Measurements from ENCODE around the gene OR2M2. TPM values are rescaled to one million over a fixed set of nuclear protein-coding genes. Genes with fewer than 3 reads are reported as not detected.

Gene OR2M2
- total RNA-seq: not detected in 2 replicates

GRCh38 chr1:248174521-248174920 lies at the start of gene OR2M2:
OR2M2 (plus strand) TSS chr1:248174821; CDS start chr1:248179986, 5,165 bp downstream.
- DNase-seq (ENCODE audit: extremely low read depth, low read depth, low spot score): no peak

DNA sequence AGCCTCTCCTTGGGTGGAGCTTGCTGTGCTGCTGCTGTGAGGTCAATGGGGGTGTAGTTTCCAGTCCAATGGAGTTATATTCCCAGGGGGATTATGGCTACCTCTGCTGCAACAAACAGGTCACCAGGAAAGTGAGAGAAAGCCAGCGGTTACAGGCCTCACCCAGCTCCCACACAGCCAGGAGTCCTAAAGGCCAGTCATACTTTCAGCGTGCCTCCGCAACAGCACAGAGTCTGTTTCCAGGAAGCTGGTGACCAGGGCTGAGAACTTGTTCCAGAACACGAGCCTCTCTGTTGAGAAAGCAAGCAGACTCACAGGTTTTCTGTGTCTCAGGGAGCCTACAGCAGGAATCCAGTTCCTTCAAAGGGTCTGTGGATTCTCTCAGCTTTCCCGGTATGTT lies 47.0 kb upstream of the OR2M2 start:
- DNase-seq (ENCODE audit: extremely low read depth, low read depth, low spot score): no peak

DNA sequence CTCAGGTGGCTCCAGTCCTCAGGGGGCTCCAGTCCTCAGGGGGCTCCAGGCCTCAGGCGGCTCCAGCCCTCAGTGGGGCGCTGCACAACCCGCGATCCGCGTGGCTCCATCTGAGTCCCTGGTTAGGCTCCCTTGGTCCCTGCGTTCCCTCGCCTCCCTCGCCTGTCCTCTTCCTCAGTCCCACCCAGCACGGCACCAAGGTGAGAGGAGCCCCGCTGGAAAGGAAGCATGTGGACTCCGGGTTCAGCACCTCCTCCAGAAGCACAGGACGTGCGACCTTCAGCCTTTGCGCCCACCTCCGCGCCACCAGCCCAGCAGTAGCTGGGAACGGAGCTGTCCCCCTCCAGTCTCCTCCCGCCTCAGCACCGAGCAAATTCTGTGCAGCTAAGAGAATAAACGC lies 37.8 kb upstream of the OR2M2 start:
- DNase-seq (ENCODE audit: extremely low read depth, low read depth, low spot score): no peak

DNA sequence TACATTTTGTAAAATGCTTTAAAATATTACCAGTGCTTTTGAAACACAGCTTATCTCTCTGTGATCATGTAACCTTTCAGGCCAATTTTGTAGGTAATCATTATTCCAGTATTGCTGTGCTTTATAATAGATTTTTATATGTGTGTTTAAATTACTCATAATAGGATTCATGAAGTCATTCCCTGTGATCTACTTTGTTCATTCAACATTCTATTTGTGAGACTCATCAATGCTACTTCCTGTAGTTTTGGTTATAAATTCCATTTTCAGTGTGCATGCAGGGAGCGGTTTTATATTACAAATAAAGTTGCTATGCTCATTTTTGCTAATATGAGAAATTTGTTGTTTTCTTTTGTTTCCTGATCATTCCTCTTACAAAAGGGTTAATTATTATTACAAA lies 33.8 kb upstream of the OR2M2 start:
- no peak for DNase-seq (ENCODE audit: extremely low read depth, low read depth, low spot score)

DNA sequence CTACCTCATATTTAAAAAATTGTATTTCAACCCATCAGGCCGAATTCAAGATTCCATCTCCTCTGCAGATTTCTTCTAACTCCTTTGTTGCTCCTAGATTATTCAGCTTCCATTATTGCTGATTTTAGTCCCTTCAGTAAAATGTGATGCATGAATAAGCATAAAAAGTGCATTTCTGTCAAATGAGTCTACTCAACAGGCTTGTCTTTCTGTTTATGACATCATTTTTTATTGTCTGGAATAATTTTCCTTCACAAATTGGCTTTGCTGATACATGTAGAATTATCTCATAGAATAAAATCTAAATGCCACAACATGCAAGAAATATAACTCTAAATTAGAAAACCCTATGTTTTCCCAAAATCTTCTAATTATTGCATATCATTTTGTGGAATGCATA lies 31.3 kb upstream of the OR2M2 start:
- no peak for DNase-seq (ENCODE audit: extremely low read depth, low read depth, low spot score)

DNA sequence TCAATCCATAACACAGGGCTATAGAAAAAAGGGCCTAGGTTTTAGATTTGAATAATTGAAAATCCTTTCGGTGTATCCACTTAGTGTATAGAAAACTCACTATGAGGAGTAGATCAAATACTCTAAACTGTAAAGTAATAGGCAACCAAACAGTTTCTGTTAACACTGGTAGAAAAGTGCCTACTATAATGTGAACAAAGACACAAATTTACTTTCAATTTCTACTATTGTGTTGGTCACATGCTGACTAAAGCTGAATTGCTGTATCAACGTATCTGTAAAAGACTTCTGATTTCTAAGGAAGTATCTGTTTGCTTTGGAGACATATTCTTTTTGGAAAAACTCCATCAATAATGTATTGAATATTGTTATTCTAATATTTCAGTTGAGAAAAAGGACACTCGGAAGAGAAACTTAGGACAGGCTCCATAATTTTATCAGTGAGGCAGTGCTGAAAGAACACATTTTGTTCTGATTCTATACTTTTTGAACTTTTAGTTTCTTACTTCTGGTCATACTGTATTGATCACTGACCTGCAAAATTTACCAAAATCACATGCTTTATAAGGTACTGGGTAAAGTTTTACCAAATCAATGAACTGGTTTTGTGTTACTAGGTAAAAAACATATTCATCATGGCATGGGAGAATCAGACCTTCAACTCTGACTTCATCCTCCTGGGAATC lies 30.0 kb upstream of the OR2M2 start, which contains the start of gene OR2M5:
OR2M5 (plus strand) TSS at position 636 of the 686 bp plus-strand sequence; CDS start at position 636, 0 bp downstream.
- DNase-seq (ENCODE audit: extremely low read depth, low read depth, low spot score): no peak

- DNase-seq (ENCODE audit: extremely low read depth, low read depth, low spot score): no peak
Measured at GRCh38 chr1:248152056-248152827, 22.4 kb upstream of the OR2M2 start.

DNA sequence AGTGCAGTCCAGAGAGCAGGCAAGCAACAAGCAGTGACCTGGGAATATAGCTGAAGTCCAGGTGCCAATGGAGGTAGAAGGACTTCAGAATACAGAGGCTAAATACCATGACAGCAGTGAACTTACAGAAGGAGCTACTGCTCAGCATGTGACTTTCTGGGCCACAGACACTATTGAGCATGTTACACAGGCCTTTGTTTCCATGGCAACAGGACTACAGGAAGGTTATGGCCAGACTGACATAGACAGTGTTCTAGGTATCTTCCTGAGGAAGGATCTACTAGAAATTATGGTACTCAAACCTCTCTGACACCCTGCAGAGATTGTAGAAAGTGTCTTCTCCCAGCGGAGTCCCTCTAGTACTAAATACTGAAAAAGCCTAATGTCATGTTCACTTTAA lies 18.7 kb upstream of the OR2M2 start:
- no peak for DNase-seq (ENCODE audit: extremely low read depth, low read depth, low spot score)

DNA sequence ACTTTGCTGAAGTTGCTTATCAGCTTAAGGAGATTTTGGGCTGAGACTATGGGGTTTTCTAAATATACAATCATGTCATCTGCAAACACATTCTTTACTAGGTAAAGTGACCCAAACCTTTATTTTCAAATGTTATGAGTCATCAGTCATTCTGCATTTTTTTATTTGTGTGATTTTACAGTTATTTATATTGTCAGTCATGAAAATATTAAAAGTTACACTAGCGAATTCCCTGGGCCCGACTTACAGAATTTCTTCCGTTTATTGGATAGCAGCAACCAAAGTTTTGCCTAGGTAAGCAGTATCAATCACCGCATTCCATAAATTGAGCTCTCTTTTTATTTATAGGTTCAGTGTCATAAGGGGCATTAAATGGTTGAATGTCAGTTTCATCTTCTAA lies 15.9 kb upstream of the OR2M2 start:
- no peak for DNase-seq (ENCODE audit: extremely low read depth, low read depth, low spot score)

DNA sequence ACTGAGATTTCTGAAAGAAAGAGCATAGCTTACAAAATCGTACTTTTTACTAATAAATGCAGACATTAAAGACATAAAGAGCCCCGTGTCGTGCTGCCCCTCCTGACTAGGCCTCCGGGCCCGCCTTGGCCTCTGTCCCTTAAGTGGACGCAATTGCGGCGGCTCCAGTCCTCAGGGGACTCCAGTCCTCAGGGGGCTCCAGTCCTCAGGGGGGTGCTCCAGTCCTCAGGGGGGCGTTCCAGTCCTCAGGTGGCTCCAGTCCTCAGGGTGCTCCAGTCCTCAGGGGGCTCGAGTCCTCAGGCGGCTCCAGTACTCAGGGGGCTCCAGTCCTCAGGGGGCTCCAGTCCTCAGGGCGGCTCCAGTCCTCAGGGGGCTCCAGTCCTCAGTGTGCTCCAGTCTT lies 10.6 kb upstream of the OR2M2 start:
- DNase-seq (ENCODE audit: extremely low read depth, low read depth, low spot score): no peak

- DNase-seq (ENCODE audit: extremely low read depth, low read depth, low spot score): no peak
Measured at GRCh38 chr1:248165186-248165585, 9.4 kb upstream of the OR2M2 start.

DNA sequence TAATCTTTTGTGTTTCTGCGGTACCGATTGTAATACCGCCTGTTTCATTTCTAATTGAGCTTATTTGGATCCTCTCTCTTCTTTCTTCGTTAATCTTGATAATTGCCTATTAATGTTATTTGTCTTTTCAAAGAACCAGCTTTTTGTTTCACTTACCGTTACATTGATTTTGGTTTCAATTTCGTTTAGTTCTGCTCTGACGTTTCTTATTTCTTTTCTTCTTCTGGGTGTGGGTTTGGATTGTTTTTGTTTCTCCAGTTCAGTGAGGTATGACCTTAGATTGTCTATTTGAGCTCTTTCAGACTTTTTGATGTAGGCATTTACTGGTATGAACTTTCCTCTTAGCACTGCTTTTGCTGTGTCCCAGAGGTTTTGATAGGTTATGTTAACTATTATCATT lies 9.4 kb downstream of the OR2M2 start:
- no peak for DNase-seq (ENCODE audit: extremely low read depth, low read depth, low spot score)

DNA sequence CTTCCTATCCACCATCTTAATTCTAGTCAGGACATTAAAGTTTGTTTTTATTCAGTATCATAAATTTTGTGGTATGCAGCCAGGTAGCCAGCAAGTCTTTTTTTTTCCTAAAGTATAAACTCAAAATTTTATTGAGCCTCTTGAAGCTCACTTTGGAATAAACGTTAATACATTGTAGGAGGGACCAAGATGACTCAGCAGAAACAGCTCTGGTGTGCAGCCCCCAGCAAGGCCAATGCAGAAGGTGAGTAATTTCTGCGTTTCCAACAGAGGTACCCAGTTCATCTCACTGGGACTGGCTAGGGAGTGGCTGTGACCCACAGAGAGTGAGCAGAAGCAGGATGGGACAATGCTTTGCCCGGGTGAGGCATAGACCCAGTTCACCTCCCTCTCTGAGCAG lies 12.7 kb downstream of the OR2M2 start:
- no peak for DNase-seq (ENCODE audit: extremely low read depth, low read depth, low spot score)

DNA sequence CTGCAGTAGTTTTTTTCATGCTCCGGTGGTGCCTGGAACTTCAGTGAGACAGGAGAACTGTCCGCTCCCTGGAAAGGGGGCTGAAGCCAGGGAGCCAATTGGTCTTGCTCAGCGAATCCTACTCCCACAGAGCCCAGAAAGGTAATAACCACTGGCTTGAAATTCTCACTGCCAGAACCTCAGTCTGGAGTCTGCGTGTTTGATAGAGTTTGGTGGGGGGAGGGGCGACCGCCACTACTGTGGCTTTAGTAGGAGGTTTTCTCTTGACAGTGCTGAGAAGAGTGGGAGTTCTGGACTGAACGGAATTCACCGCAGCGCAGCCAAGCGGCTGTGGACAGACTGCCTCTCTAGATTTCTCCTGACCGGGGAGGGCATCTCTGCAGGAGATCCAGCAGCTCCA lies 14.4 kb downstream of the OR2M2 start:
- no peak for DNase-seq (ENCODE audit: extremely low read depth, low read depth, low spot score)

DNA sequence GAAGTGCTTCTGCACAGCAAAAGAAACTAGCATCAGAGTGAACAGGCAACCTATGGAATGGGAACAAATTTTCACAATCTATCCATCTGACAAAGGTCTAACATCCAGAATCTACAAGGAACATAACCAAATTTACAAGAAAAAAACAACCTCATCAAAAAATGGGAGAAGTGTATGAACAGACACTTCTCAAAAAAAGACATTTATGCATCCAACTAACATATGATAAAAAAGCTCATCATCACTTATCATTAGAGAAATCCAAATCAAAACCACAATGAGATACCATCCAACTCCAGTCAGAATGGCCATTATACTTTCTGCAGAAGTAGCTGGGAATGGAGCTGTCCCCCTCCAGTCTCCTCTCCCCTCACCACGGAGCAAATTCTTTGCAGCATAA lies 19.5 kb downstream of the OR2M2 start:
- no peak for DNase-seq (ENCODE audit: extremely low read depth, low read depth, low spot score)

GRCh38 chr1:248196965-248197364 lies 22.3 kb downstream of the OR2M2 start, which contains the start of gene OR2M3:
OR2M3 (plus strand) TSS chr1:248197265; CDS start chr1:248203068, 5,803 bp downstream.
- DNase-seq (ENCODE audit: extremely low read depth, low read depth, low spot score): no peak

DNA sequence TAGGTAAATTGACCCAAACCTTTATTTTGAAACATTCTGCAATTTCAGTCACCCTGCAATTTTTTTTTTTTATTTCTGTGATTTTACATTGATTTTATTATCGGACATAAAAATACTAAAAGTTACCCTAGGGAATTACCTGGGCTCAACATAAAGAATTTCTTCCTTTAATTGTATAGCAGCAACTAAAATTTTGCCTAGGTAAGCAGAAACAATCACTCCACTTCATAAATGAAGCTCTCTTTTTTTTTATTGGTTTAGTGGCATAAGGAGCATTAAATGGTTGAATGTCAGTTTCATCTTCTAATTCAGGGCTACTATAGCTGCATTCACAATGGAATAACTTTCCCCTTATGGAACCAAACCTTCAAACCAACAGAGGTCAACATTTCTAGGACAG lies 41.3 kb downstream of the OR2M2 start:
- DNase-seq (ENCODE audit: extremely low read depth, low read depth, low spot score): no peak

GRCh38 chr1:248225537-248225936 lies 50.9 kb downstream of the OR2M2 start:
- no peak for DNase-seq (ENCODE audit: extremely low read depth, low read depth, low spot score)

DNA sequence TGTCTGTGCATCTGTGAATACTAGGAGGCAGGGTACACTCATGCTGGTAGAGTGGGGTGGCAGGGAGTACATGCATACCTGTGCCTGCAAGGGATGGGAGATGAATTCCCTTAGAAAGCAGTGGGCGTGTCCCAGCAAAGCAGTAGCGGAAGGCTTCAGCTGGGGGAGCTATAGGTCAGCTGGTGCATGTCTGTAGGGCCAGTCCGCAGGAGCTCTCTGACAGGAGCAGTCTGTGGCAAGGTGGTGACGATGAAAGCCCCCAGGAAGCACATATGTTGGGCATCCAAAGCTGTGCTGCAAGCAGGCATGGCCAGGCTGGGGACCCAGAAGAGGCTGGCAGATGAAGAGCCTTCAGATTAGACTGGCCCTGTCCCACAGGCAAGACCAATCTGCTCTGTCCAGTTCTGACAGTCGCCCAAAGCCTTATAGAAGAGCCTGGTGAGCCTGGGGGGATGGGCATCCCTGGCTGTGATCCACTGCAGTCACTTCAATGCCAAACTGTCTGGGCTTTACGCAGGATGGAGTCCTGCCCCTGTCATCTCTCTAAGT lies 54.8 kb downstream of the OR2M2 start:
- no peak for DNase-seq (ENCODE audit: extremely low read depth, low read depth, low spot score)
